ENCODE measurements around the gene LCE1F.

Gene LCE1F

GRCh38 chr1:152776361-152776760 is 1.4 kb downstream of the LCE1F start:
- DNase-seq: no peak

- DNase-seq: no peak
These were observed 2.7 kb downstream of the LCE1F start for GRCh38 chr1:152777510-152778137.

GRCh38 chr1:152783095-152783494 is 8.2 kb downstream of the LCE1F start:
- no peak for DNase-seq

- DNase-seq: no peak
These were observed 11.1 kb downstream of the LCE1F start, which contains the start of gene LCE1E for GRCh38 chr1:152786077-152786476. Gene LCE1E, plus strand, starts transcription at chr1:152786257. Its CDS starts 1,043 bp downstream, at chr1:152787300.

- DNase-seq: no peak
These were observed 20.7 kb downstream of the LCE1F start for GRCh38 chr1:152795686-152796085.

- no peak for DNase-seq
These were observed 21.5 kb downstream of the LCE1F start, which contains the start of gene LCE1D for GRCh38 chr1:152796421-152796820. Gene LCE1D, plus strand, starts transcription at chr1:152796721. Its CDS starts 1,074 bp downstream, at chr1:152797795.

- DNase-seq: no peak
These were observed 26.4 kb downstream of the LCE1F start for GRCh38 chr1:152801333-152801732.

GRCh38 chr1:152806576-152806975 is 31.6 kb downstream of the LCE1F start, which contains the start of gene LCE1C:
Gene LCE1C, minus strand, starts transcription at chr1:152806651. Its CDS starts 1,173 bp downstream, at chr1:152805478.
- no peak for DNase-seq

GRCh38 chr1:152811050-152811449 is 36.1 kb downstream of the LCE1F start:
- no peak for DNase-seq

- DNase-seq: no peak
These were observed 36.7 kb downstream of the LCE1F start, which contains the start of gene LCE1B for GRCh38 chr1:152811671-152812070. Gene LCE1B, plus strand, starts transcription at chr1:152811971. Its CDS starts 476 bp downstream, at chr1:152812447.

- DNase-seq: no peak
These were observed 42.4 kb downstream of the LCE1F start for GRCh38 chr1:152817309-152817708.

GRCh38 chr1:152823294-152823693 is 48.4 kb downstream of the LCE1F start:
- DNase-seq: no peak

GRCh38 chr1:152824964-152825363 is 50.0 kb downstream of the LCE1F start:
- DNase-seq: no peak

All from fibroblast of skin of abdomen (primary cell).